Measurements from ENCODE around the gene ANKRD18A. TPM values are rescaled to one million over a fixed set of nuclear protein-coding genes. Genes with fewer than 3 reads are reported as not detected.
"Not testable (repeated sequence)": the region's sequence is repeated elsewhere in the genome, so short reads cannot be mapped to it uniquely, and the experiment has no call there.

Gene ANKRD18A
- total and polyA plus RNA-seq, 8 donors, result 2.1 to 20.6 (median 8.2) TPM

DNA sequence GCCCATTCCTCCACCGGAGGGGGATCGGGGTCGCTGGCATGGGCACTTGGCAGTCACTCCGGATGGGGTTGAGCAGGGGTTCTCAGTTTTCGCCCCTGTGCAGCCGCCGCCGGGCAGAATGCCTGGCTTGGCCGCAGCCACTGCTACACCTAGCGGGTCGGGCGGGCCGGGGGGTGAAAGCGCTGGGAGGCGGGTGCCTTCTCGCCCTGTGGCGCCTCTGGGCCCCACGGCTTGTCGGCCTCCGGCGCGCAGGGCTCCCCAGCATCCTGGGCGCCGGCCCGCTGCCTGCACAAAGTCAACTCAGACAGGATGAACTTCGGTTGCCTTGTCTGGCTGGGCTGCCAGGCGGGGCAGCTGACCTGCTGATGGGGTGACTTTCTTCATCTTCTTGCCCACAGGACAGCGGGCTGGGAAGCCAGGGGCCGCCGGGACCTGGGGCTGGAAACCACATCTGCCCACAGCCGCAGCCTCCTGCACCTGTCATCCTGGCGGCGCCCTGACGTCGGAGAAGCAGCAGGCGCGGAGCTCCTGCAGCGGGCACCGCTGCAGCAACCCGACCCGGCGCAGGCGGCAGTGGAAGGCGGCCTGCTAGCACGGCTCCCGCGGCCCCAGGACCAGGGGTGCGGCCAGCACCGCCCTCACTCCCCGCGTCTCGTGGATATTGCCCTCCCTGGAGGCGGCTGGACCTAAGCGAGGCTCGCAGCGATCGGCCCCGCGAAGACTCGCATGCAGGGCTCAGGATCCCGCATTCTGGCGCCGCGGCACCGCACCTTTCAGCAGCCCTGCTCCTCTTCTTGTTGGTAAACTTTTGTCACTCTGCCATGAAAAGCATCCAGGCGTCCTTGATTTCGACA is 1.3 kb upstream of the ANKRD18A start:
- Histone ChIP-seq H3K27me3 (no peaks in the 10 kb centered on the region), H3K27ac (peak overlapping the region; percentile 74 to 96 (median 90)), H3K4me1 (no peaks in the 10 kb centered on the region), H3K4me3 (peak overlapping the region; percentile 45 to 67 (median 46)), H3K9me3 (no peaks in the 10 kb centered on the region), H3K36me3 (no peaks in the 10 kb centered on the region)
- no peak for FAIRE-seq
- DNase-seq, result peak; percentile 33 to 85 (median 56)
- 1% methylated on average over 66 to 67 of the region's 67 CpGs for WGBS, 2 donors
- intact Hi-C loops (cut with DNase I), result no loop called here
- TF ChIP-seq, protein P1, sequence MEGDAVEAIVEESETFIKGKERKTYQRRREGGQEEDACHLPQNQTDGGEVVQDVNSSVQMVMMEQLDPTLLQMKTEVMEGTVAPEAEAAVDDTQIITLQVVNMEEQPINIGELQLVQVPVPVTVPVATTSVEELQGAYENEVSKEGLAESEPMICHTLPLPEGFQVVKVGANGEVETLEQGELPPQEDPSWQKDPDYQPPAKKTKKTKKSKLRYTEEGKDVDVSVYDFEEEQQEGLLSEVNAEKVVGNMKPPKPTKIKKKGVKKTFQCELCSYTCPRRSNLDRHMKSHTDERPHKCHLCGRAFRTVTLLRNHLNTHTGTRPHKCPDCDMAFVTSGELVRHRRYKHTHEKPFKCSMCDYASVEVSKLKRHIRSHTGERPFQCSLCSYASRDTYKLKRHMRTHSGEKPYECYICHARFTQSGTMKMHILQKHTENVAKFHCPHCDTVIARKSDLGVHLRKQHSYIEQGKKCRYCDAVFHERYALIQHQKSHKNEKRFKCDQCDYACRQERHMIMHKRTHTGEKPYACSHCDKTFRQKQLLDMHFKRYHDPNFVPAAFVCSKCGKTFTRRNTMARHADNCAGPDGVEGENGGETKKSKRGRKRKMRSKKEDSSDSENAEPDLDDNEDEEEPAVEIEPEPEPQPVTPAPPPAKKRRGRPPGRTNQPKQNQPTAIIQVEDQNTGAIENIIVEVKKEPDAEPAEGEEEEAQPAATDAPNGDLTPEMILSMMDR (IDR thresholded peaks at IDR 0.05), result no peak
- ATAC-seq, result peak; percentile 35 to 55 (median 41)

DNA sequence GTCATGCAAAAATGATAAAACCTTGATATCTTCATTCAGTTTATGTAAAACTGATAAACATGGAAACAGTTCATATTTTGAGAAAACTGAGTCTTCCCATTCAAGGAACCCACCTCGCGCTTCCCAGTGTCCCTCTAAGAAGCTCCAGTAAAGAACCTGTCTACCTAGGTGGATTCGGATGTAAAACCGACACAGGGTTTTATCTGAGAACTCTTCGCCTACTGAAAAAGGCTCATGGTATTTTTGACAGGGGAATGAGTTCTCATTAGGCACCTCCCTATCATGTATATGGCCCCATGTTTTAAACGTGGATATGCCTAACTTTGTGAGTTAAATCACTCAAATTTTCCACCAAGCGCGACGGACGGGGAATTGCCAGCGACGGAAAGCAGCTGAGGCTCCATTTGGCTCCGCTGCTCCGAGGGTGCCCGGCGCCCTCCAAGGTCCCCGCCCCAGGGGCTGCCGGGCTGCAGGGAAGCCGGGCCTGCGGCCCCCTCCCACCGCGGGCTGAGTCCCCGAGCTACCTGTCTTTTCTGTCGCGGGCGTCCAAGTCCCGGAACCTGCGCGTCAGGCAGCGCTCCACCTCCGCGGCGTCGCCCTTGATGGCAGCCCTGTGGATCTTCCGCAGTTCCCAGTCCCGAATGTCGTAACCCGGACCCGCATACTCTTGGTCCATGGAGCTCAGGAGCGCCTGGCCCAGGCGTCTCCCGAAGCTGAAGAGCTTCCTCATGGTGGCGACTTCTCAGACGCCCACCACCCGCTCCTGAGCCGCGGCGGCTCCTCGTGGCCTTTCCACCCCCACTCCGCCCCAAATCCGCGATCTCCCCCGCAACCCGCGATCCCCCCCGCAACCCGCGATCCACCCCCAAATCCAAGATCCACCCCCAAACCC is 594 bp downstream of the ANKRD18A start:
- TF ChIP-seq, protein P1 (IDR thresholded peaks at IDR 0.05), result no peak
- ATAC-seq, result peak; percentile 11 to 24 (median 20)
- no peak for FAIRE-seq
- no peaks in the 10 kb centered on the region for H3K9me3 ChIP-seq
- peak; percentile 26 to 76 (median 58) for DNase-seq
- 1 to 2% methylated on average over 49 to 58 of the region's 58 CpGs for WGBS, 2 donors
- H3K36me3 ChIP-seq, result no peaks in the 10 kb centered on the region
- H3K4me3 ChIP-seq, result peak overlapping the region; percentile 45 to 67 (median 46)
- H3K27me3 ChIP-seq, result no peaks in the 10 kb centered on the region
- H3K27ac ChIP-seq, result peak overlapping the region; percentile 74 to 96 (median 90)
- intact Hi-C loops (cut with DNase I), result no loop called here
- no peaks in the 10 kb centered on the region for H3K4me1 ChIP-seq

DNA sequence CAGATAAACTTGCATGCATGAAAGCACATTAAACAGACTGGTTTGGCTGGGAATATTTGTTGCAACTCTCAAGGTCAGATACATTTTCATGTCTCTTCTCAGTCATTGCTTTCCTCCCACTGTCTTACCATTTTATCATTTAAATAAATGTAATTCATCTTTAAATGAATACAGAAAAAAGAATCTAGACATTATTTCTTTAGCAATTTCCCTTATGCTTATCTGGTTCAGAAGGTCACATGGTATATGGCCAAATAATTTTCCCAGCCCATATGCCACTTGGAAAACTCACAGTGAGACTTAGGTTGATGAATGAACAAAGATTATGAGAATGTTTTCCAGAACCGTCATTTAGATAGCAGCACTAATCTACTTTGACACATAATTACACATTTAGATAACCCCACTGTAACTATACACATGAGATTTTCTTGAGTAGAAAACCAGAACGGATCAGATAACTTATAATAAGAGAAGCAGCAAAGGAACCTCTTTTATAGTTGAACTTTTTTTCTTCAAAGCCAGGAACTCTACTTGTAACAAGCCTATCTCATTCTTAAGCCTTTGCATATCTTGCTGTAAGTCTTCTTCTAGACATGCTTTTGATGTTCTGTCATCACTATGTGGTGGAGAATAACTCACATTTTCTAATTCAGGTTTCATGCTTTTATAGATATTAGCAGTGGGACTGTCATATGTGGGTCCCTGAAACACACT is 22.2 kb downstream of the ANKRD18A start:
- H3K27me3 ChIP-seq; ATAC-seq; H3K4me1 ChIP-seq; H3K4me3 ChIP-seq; DNase-seq; intact Hi-C loops (cut with DNase I); H3K27ac ChIP-seq; H3K9me3 ChIP-seq: not testable (repeated sequence)
- FAIRE-seq, result peak; percentile 9
- H3K36me3 ChIP-seq, result peaks cover 0 to 10% (median 0%) of the 10 kb centered on the region in 3 donors
- WGBS, 2 donors, result 12% methylated on average over 2 of the region's 2 CpGs

DNA sequence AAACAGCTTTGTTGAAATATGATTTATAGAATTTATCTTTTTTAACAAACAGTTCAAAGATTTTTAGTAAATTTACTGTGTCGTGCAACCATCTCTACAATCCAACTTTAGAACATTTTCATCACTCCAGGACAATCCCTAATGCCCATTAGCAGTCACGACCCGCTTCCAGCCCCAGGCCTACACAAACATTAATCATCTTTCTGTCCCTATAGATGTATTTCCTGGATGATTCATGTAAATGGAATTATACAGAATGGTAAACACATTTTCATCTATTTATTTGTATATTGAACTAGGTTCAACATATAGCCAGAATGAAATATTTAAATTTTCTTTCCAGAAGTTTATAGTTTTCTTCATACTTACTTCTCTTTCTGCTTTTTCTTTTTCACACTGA is 25.3 kb downstream of the ANKRD18A start:
- intact Hi-C loops (cut with DNase I); H3K9me3 ChIP-seq; H3K27me3 ChIP-seq; H3K4me3 ChIP-seq; FAIRE-seq; H3K27ac ChIP-seq; DNase-seq; H3K4me1 ChIP-seq; ATAC-seq: not testable (repeated sequence)
- 86 to 88% methylated on average over 3 of the region's 3 CpGs for WGBS, 2 donors
- H3K36me3 ChIP-seq, result peaks cover 0 to 10% (median 0%) of the 10 kb centered on the region in 3 donors

DNA sequence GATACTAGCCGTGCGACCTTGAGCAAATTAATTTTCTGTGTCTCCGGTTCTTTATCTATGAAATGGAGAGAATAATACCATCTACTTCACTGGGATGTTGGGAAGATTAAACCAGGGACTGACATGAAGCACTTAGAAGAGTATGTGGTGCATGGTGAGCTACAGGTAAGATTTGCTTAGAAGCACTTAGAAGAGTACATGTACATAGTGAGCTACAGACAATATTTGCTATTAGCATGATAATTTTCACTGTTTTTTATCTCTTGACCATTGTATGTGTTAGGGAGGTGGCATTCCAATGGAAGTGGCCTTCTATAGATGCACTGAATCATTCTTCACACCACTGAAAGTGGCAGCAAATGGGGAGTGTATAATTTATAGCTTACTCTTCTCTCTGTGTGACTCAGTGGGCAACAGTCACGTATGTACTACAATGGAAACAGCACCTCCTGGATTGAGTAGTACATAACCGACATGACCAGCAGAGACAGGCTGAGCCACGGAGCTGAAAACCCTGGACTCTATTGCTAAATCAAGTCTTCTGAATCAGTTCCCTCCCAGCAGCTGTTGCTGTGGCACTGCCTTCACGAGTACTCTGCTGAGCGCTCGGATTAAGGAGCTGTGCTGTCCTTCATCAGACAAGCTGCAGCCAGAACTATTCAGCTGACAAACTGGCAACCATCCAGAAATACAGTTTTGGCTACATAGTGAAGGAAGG is 28.9 kb downstream of the ANKRD18A start:
- ATAC-seq (peak in 3 of 4 donors; percentile 42 to 70 (median 47)), DNase-seq (peak in 3 of 6 donors; percentile 21 to 26 (median 24)), FAIRE-seq (peak; percentile 57)
- H3K27me3 ChIP-seq; H3K27ac ChIP-seq; H3K9me3 ChIP-seq; H3K4me3 ChIP-seq; H3K4me1 ChIP-seq; intact Hi-C loops (cut with DNase I): not testable (repeated sequence)
- WGBS, 2 donors, result 43 to 46% methylated on average over 9 of the region's 9 CpGs
- peaks cover 0 to 10% (median 0%) of the 10 kb centered on the region in 3 donors for H3K36me3 ChIP-seq

DNA sequence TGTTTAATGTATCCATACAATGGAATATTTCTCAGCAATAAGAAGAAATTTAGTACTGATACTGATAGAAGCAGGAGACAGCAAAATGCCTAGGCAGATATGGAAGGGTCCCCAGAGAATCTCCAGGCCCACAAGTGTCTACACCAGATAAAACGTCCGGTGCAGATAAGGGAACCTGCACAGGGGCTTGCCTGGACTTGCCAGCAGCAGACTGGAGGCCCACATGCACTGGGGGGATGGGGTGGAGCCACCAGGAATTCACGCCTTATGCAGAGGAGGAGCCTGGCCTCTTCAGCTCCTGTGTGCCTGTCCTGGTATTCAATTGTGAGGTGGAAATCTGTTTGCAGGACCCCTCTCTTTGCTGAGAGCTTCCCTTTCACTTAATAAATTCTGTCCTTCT is 36.6 kb downstream of the ANKRD18A start:
- H3K4me3 ChIP-seq; H3K9me3 ChIP-seq; H3K36me3 ChIP-seq; FAIRE-seq; ATAC-seq; H3K27me3 ChIP-seq; H3K4me1 ChIP-seq; intact Hi-C loops (cut with DNase I); H3K27ac ChIP-seq; DNase-seq: not testable (repeated sequence)
- WGBS, 2 donors, result 54 to 75% methylated on average over 3 of the region's 3 CpGs

DNA sequence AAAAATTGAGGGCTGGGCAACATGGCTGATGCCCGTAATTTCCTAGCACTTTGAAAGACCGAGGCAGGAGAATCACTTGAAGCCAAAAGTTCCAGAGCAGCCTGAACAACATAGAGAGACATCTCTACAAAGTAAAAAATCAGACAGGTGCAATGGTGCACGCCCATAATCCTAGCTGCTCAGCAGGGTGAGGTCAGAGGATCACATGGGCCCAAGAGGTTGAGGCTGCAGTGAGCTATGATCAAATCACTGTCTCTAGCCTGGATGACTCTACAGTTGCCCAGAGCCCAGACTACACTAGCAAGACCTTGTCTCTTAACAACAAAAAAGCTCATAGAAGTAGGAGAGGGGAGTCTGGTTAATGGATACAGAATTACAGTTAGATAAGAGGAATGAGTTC is 40.3 kb downstream of the ANKRD18A start:
- H3K4me3 ChIP-seq; H3K36me3 ChIP-seq; H3K4me1 ChIP-seq; DNase-seq; H3K9me3 ChIP-seq; H3K27me3 ChIP-seq; H3K27ac ChIP-seq; FAIRE-seq; intact Hi-C loops (cut with DNase I); ATAC-seq: not testable (repeated sequence)
- 90 to 91% methylated on average over 3 of the region's 3 CpGs for WGBS, 2 donors

DNA sequence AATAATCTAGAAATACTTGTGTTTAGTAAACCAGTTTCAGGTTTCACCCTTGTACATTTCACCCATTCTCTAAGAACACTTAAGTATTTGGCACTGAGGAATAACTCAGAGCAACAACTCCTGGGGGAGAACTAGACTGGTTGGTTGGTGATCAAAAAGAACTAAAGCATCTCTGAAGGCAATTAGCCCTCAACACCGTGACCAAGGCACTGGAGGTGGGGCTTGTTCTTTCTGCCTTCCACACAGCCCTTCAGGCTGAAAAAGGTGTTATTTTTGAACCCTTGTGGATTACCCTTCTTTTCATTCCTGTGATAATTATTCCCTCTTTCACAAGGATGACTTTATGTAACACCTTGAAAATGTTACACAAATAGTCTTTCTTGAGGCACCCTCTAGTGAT is 44.2 kb downstream of the ANKRD18A start:
- DNase-seq; H3K27ac ChIP-seq; H3K27me3 ChIP-seq; H3K9me3 ChIP-seq; H3K4me3 ChIP-seq; H3K36me3 ChIP-seq; H3K4me1 ChIP-seq; intact Hi-C loops (cut with DNase I); FAIRE-seq; ATAC-seq: not testable (repeated sequence)
- WGBS, 2 donors, result 55 to 73% methylated on average over 1 of the region's 1 CpG

DNA sequence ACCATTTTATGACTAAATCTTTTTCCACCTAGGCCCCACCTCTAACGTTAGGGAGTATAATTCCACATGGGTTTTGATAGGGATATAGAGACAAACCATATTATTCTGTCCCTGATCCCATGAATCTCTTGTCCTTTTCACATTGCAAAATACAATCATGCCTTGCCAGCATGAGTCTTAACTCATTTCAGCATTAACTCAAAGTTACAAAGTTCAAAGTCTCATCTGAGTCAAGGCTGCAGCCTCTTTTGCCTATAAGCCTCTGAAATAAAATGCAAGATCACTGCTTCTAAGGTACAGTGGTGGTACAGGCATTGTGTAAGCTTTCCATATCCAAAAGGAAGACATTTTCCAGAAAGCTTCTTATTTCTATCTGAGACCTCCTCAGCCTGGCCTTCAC is 54.3 kb downstream of the ANKRD18A start:
- H3K27ac ChIP-seq; DNase-seq; H3K4me1 ChIP-seq; H3K9me3 ChIP-seq; ATAC-seq; H3K4me3 ChIP-seq; FAIRE-seq; H3K27me3 ChIP-seq; H3K36me3 ChIP-seq; intact Hi-C loops (cut with DNase I): not testable (repeated sequence)
- 100% methylated on average over 1 of the region's 1 CpG for WGBS, 2 donors
